Retinal pigment epithelial cell (primary cell): ENCODE data around the gene CNTN4.

ENCODE experiments used
- DNase-seq: peaks from one replicate; pipeline ENCODE4 v3.0.0-alpha.2; 2010; ENCODE audit warnings: low read depth
- H3K4me3 ChIP-seq: 2 replicates; pipeline ENCODE4 v1.5.1; 2011; ENCODE audit warnings: mild to moderate bottlenecking, low read length, control low read depth, moderate library complexity
- TF ChIP-seq, protein P1 (sequence below): conservative IDR thresholded peaks from 2 replicates; pipeline ENCODE4 v1.5.1; 2011; ENCODE audit warnings: low read depth, low read length, control low read depth, inconsistent platforms

Gene CNTN4

DNA sequence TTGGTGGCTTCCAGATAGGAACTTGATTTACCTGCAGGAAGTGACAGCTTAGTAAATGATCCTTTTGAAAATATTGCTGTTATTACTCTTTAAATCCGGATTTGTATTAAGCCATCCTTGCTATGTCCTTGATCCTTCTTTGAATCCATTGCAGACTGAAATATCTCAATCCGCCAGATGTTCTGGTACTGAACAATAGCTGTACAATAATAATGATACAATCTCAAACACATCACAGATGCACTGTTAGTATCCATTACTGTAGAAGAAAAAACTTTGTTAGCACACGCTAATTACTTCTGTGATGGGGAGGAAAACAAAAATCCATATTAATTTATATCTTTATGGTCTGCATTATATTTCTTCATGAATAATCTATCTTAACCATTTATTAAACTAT lies 202.3 kb downstream of the CNTN4 start:
- no peak overlapping the region for H3K4me3 ChIP-seq
- TF ChIP-seq, protein P1, sequence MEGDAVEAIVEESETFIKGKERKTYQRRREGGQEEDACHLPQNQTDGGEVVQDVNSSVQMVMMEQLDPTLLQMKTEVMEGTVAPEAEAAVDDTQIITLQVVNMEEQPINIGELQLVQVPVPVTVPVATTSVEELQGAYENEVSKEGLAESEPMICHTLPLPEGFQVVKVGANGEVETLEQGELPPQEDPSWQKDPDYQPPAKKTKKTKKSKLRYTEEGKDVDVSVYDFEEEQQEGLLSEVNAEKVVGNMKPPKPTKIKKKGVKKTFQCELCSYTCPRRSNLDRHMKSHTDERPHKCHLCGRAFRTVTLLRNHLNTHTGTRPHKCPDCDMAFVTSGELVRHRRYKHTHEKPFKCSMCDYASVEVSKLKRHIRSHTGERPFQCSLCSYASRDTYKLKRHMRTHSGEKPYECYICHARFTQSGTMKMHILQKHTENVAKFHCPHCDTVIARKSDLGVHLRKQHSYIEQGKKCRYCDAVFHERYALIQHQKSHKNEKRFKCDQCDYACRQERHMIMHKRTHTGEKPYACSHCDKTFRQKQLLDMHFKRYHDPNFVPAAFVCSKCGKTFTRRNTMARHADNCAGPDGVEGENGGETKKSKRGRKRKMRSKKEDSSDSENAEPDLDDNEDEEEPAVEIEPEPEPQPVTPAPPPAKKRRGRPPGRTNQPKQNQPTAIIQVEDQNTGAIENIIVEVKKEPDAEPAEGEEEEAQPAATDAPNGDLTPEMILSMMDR = no peak
- DNase-seq = no peak

DNA sequence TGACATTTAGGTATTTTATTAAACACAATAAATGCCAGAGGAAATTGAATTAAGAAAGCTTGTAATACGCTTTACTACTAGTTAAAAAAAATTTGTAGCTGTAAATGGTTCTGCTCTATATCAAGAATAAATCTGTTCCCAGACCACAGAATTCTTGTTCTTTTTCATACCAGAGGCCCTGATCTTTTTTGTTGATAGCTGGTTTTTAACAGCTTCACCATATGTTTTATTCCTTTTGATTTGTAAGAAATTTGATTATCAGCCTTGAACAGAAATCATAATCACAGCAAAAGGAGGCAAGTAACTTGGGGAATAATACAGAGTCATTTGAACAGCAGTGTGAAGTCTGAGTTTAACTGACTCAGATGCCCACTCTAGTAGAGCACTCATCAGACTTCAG lies 202.7 kb downstream of the CNTN4 start:
- DNase-seq = no peak
- no peak overlapping the region for H3K4me3 ChIP-seq
- TF ChIP-seq, protein P1 = no peak

DNA sequence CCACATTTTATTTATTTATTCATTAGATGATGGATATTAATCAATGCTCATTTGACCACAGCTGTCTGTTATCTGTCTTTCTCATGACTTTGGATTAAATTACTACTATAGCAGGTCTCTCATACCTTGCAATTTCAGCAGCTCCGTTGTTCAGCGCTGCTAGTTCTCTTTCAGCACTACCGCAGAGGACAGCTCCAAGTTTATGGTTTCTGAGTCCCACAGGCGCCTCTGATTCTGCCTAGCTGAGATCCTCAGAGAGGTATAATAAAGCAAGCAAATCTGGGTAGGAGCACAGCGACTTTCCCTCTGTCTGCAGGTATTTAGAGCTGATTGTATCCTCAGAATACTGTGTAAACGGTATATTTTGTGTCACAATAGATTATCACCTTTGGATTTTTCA lies 204.9 kb downstream of the CNTN4 start:
- no peak overlapping the region for H3K4me3 ChIP-seq
- DNase-seq = no peak
- TF ChIP-seq, protein P1 = no peak

DNA sequence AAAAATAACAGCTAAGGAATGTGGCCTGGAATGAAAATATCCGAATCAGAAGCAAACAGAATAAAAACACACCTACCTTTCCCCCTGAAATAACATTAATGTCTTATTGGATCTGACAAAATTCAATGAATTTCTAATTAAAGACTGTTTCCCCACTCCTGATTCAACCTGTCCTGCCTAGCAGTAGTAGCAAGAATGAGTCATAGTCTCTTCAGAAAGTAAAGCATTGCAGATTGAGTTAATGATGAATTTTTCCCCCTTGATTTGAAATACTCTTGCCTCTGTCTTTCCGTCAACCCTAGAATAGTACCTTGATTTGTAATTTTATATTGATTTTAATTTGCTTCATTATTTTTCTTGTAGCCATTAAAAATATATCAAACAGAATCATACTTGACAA lies 212.4 kb downstream of the CNTN4 start:
- no peak overlapping the region for H3K4me3 ChIP-seq
- no peak for DNase-seq
- TF ChIP-seq, protein P1 = no peak

DNA sequence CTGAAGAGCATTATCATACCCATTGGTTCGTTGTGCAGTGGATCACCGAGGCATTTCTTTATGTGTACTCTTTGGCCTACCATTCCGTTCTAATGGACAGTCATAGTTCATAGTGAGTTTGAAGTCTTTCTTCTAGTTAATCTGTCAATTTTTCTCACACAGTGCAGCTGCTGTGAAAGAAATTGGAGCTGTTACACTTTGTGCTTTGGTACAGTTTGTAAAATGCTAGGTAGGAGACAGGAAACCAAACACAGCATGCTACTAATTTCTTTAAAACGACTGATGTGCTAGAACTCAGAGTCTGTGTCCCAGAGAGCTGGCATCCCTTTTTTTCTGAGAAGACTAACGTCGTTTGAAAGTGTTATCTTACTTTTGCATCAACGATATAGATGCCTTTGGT lies 218.9 kb downstream of the CNTN4 start:
- DNase-seq = no peak
- H3K4me3 ChIP-seq = no peak overlapping the region
- TF ChIP-seq, protein P1 = no peak

DNA sequence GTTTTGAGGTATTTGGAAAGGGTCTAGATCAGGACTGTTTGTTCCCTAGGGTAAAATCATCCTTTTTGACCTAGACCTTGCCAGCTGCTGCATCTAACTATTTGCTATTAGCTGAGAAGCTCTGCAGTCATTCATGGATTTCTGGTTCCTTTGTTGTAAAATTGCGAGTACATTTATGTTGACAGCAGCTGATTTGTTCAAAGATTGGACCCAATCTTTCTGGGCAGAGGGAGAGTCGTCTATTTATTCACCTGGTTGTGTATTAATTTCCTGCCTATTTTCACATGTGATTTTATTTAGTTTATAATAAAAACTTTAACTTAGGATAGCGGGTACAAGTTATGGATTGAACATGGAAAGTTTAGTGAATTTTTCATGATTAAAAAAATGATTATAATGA lies 236.3 kb downstream of the CNTN4 start:
- no peak for DNase-seq
- TF ChIP-seq, protein P1 = no peak
- H3K4me3 ChIP-seq = no peak overlapping the region

DNA sequence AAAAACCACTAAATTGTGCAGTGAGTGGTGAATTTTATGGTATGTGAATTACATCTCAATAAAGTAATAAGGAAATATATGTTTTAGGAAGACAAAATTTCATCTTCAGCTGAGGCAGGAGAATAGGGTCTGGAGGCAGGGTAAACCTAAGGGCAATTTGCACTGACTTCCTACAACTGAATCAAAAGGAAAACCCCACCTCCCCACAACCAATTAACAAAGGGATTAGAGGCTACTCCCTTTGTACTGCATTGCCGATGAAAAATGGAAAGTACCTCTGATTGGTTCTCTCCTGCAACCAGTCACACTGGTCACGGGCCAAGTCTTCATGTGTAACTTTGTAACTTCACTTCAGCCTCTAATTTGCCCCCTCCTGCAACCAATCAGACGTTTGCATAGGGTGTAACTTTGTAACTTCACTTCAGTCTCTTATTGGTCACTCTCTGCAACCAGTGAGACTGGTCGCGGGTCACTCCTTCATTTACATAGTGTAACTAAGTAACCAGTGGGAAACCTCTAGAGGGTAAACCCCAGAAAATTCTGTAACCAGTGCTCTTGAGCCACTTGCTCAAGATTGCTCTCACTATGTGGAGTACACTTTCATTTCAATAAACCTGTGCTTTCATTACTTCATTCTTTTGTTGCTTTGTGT lies 244.5 kb downstream of the CNTN4 start:
- TF ChIP-seq, protein P1 = no peak
- no peak for DNase-seq
- no peak overlapping the region for H3K4me3 ChIP-seq
